MM.1S (cell line): ENCODE results near the gene INPP4B.

Experiments
- DNase-seq: peaks from one replicate; pipeline ENCODE4 v3.0.0-alpha.2; 2015
- H2AFZ ChIP-seq: fragments of 300-600 bp; sonication (generic); 2 replicates; pipeline ENCODE4 v1.6.0; 2016; ENCODE audit warnings: antibody characterized with exemption, low read length
- H3F3A ChIP-seq: fragments of 300-600 bp; sonication (generic); 2 replicates; pipeline ENCODE4 v1.6.1; 2016; ENCODE audit warnings: mild to moderate bottlenecking, antibody characterized with exemption, low read length, moderate library complexity, mixed read lengths; ENCODE audit not compliant: insufficient read depth
- H3K27ac ChIP-seq: fragments of 300-600 bp; sonication (generic); 2 replicates; pipeline ENCODE4 v1.5.1; 2016; ENCODE audit warnings: mild to moderate bottlenecking, low read length
- H3K27me3 ChIP-seq: fragments of 300-600 bp; sonication (generic); replicated peaks from 2 replicates; pipeline ENCODE4 v1.6.0; 2016; ENCODE audit warnings: low read length; ENCODE audit not compliant: insufficient read depth
- H3K36me3 ChIP-seq: fragments of 300-600 bp; sonication (generic); replicated peaks from 2 replicates; pipeline ENCODE4 v1.6.1; 2016; ENCODE audit warnings: mild to moderate bottlenecking, low read length, mixed read lengths; ENCODE audit not compliant: insufficient read depth
- H3K4me1 ChIP-seq: fragments of 300-600 bp; sonication (generic); 2 replicates; pipeline ENCODE4 v1.6.1; 2016; ENCODE audit warnings: low read length, mixed read lengths
- H3K4me2 ChIP-seq: fragments of 300-600 bp; sonication (generic); 2 replicates; pipeline ENCODE4 v1.6.0; 2016; ENCODE audit warnings: low read depth, low read length
- H3K4me3 ChIP-seq: fragments of 300-600 bp; sonication (generic); 2 replicates; pipeline ENCODE4 v1.5.1; 2016; ENCODE audit warnings: low read length, mixed read lengths
- H3K79me2 ChIP-seq: fragments of 300-600 bp; sonication (generic); 2 replicates; pipeline ENCODE4 v1.6.1; 2016; ENCODE audit warnings: mixed run types, low read length, mixed read lengths
- H3K9ac ChIP-seq: fragments of 300-600 bp; sonication (generic); 2 replicates; pipeline ENCODE4 v1.6.1; 2016; ENCODE audit warnings: low read length, mixed read lengths
- H3K9me2 ChIP-seq: fragments of 300-600 bp; sonication (generic); replicated peaks from 2 replicates; pipeline ENCODE4 v1.6.1; 2016; ENCODE audit warnings: mild to moderate bottlenecking, low read length, mixed read lengths; ENCODE audit not compliant: insufficient read depth
- H3K9me3 ChIP-seq: fragments of 300-600 bp; sonication (generic); replicated peaks from 2 replicates; pipeline ENCODE4 v1.6.1; 2016; ENCODE audit warnings: mild to moderate bottlenecking, low read length, mixed read lengths; ENCODE audit not compliant: insufficient read depth
- H4K20me1 ChIP-seq: fragments of 300-600 bp; sonication (generic); 2 replicates; pipeline ENCODE4 v1.6.1; 2016; ENCODE audit warnings: mild to moderate bottlenecking, low read length, moderate library complexity, mixed read lengths; ENCODE audit not compliant: insufficient read depth
- CTCF ChIP-seq: fragments of 300-600 bp; sonication (generic); IDR thresholded peaks from 2 replicates; pipeline ENCODE4 v1.5.1; 2016; ENCODE audit warnings: antibody characterized with exemption, low read length, mixed read lengths
- EZH2 ChIP-seq: fragments of 300-600 bp; sonication (generic); optimal IDR thresholded peaks from 2 replicates; pipeline ENCODE3; 2017; ENCODE audit warnings: low read depth, mild to moderate bottlenecking, antibody characterized with exemption, low read length, mixed read lengths
- EZH2phosphoT487 ChIP-seq: fragments of 300-600 bp; sonication (generic); IDR thresholded peaks from 2 replicates; pipeline ENCODE4 v1.6.1; 2018; ENCODE audit warnings: antibody characterized with exemption, low read length

Gene INPP4B

GRCh38 chr4:142823796-142824195 lies 22.3 kb downstream of the INPP4B start:
- Histone ChIP-seq H3K27ac (no peak overlapping the region), H3K9me3 (no peaks in the 10 kb centered on the region), H3K79me2 (no peaks in the 10 kb centered on the region), H3K9me2 (no peaks in the 10 kb centered on the region), H3K4me3 (no peak overlapping the region), H2AFZ (no peak overlapping the region), H3K4me1 (no peaks in the 10 kb centered on the region), H3F3A (no peaks in the 10 kb centered on the region), H3K9ac (no peak overlapping the region), H4K20me1 (no peaks in the 10 kb centered on the region), H3K27me3 (no peaks in the 10 kb centered on the region), H3K36me3 (no peaks in the 10 kb centered on the region), H3K4me2 (no peak overlapping the region)
- DNase-seq, result no peak
- TF ChIP-seq EZH2, result no peak
- TF ChIP-seq CTCF, result no peak
- no peak for TF ChIP-seq EZH2phosphoT487

GRCh38 chr4:142818476-142818875 lies 27.6 kb downstream of the INPP4B start:
- no peak overlapping the region for H3K9ac ChIP-seq
- H4K20me1 ChIP-seq, result no peaks in the 10 kb centered on the region
- no peaks in the 10 kb centered on the region for H3K36me3 ChIP-seq
- H2AFZ ChIP-seq, result no peak overlapping the region
- no peaks in the 10 kb centered on the region for H3K9me2 ChIP-seq
- H3K4me2 ChIP-seq, result no peak overlapping the region
- H3K9me3 ChIP-seq, result no peaks in the 10 kb centered on the region
- H3K27me3 ChIP-seq, result no peaks in the 10 kb centered on the region
- H3K27ac ChIP-seq, result no peak overlapping the region
- H3F3A ChIP-seq, result no peaks in the 10 kb centered on the region
- no peaks in the 10 kb centered on the region for H3K79me2 ChIP-seq
- TF ChIP-seq EZH2, result no peak
- no peak for TF ChIP-seq CTCF
- TF ChIP-seq EZH2phosphoT487, result no peak
- H3K4me1 ChIP-seq, result no peaks in the 10 kb centered on the region
- no peak for DNase-seq
- no peak overlapping the region for H3K4me3 ChIP-seq

- no peaks in the 10 kb centered on the region for H3K9me2 ChIP-seq
- no peaks in the 10 kb centered on the region for H4K20me1 ChIP-seq
- H3F3A ChIP-seq, result no peaks in the 10 kb centered on the region
- H3K4me1 ChIP-seq, result no peaks in the 10 kb centered on the region
- no peak overlapping the region for H3K27ac ChIP-seq
- no peak overlapping the region for H3K4me2 ChIP-seq
- no peak for DNase-seq
- H3K36me3 ChIP-seq, result no peaks in the 10 kb centered on the region
- H3K4me3 ChIP-seq, result no peak overlapping the region
- H3K9me3 ChIP-seq, result no peaks in the 10 kb centered on the region
- H3K27me3 ChIP-seq, result no peaks in the 10 kb centered on the region
- H2AFZ ChIP-seq, result no peak overlapping the region
- no peaks in the 10 kb centered on the region for H3K79me2 ChIP-seq
- TF ChIP-seq EZH2phosphoT487, result no peak
- TF ChIP-seq CTCF, result no peak
- no peak for TF ChIP-seq EZH2
- no peak overlapping the region for H3K9ac ChIP-seq
Observed at GRCh38 chr4:142818031-142818430, 28.1 kb downstream of the INPP4B start.
